ENCODE measurements around the gene C19orf81. TPM values are rescaled to one million over a fixed set of nuclear protein-coding genes. Genes with fewer than 3 reads are reported as not detected.

The C19orf81 gene
- total and polyA plus RNA-seq, 7 experiments from 2014 or later, result 0.98 to 1.0 TPM; not detected in 5

DNA sequence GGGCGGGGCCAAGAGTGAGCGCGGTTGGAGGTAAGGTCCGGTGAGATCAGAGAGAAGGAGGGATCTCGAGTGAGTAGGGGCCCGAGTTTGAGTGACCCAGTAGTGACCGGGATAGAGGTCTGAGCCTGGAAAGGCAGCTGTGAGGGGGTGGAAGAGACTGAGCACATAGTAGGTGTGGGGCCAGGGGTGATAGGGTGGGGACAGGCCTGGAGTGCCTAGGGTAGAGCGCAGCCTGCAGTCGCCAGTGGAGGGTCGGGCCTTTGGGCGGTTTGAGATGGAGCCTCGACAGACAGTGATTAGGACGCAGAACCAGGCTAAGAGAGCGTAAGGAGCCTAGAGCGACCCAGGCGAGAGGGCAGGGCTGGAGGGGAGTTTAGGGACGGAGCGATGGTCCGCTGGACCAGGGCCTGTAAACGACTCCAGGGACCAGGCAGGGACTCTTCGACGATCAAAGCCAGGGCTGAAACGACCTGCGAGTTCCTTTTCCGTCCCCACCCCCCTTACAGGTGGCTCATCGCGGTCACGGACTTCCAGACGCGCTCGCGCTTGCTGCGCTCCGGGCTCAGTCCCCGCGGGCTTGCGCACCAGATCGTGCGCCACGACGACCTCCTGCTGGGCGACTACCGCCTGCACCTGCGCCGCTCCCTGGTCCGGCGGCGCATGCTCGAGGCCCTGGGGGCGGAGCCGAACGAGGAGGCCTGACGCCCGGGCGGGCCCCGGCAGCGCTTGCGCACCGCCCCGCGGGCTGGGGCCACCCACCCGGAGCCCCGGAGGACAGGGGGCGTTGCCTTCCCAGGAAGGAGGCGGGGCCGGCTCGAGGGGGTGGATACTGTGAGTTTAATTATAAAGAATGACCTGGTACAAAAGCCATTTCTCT, 9.4 kb downstream of the C19orf81 start:
- Histone ChIP-seq H3K27me3 (ENCODE audit: control insufficient read depth in 2 of 2, insufficient read depth in 2 of 2, low read length in 2 of 2) (peaks cover 4% of the 10 kb centered on the region in 2 donors), H3K36me3 (ENCODE audit: control insufficient read depth in 2 of 3, insufficient read depth in 3 of 3, low read length in 3 of 3) (no peaks in the 10 kb centered on the region), H3K27ac (ENCODE audit: low read depth, low read length) (no peak overlapping the region), H3K9me3 (ENCODE audit: control insufficient read depth in 2 of 3, low read length in 3 of 3) (peaks cover 0 to 17% (median 0%) of the 10 kb centered on the region in 3 experiments), H3K4me1 (ENCODE audit: control insufficient read depth in 2 of 2, insufficient read depth in 2 of 2, low read length in 2 of 2) (peaks cover 4 to 11% of the 10 kb centered on the region in 2 donors), H3K4me3 (ENCODE audit: low read length) (peak overlapping the region; percentile 8)
- peak in 6 of 9 donors; percentile 24 to 70 (median 37) for DNase-seq
- ATAC-seq, result peak; percentile 22
- Mint-ChIP-seq H3K4me1 (peaks cover 10 to 23% (median 16%) of the 10 kb centered on the region in 7 donors), H3K27me3 (peaks cover 47 to 85% (median 71%) of the 10 kb centered on the region in 5 donors), H3K9me3 (peaks cover 9 to 62% (median 20%) of the 10 kb centered on the region in 11 donors), H3K27ac (peak overlapping the region in 5 of 9 donors; percentile 46 to 93 (median 85)), H3K4me3 (peak overlapping the region; percentile 45 to 89 (median 75)), H3K36me3 (peaks cover 0 to 21% (median 10%) of the 10 kb centered on the region in 5 donors)
- intact Hi-C loops (cut with micrococcal nuclease), result no loop called here
- CTCF ChIA-PET, result no interaction called here
- POLR2A ChIA-PET, result no interaction called here

DNA sequence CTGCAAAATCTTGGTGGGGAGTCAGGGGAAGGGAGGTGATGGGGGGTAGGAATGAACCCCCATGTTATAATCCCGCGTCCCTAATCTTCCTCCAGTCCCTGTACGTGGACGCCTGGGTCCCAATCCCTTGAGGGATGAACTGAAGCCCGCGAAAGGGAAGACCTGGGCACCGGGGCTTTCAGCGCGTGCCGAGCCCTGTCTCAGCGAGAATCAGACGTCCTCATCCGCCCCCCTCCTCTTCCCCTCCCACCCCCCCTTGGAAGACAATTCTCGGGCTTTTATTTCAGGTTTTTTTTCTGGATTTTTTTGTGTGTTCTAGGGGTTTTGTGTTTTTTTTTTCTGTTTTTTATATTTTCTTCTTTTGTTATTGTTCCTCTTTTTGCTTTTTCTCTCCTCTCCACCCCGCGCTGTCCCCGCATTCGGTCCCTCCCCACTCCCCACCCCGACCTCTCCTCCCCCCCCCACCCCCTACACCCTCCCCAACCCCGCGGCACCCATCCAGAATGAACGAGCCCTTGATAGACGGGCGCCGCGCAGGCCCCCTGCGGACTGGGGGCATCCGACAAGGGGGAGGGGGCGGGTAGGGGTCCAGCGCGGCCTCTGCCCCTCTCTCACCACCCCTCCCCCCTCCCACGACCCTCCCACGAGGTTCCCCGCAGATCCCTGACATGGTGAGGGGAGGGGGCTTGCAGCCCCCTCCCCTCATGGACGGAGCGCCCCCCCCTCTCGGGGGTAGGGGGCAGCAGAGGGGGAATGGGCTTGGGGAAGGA, 10.3 kb downstream of the C19orf81 start:
- H3K4me1 Mint-ChIP-seq, result peaks cover 10 to 23% (median 16%) of the 10 kb centered on the region in 7 donors
- no peak for DNase-seq
- Histone ChIP-seq H3K4me1 (ENCODE audit: control insufficient read depth in 2 of 2, insufficient read depth in 2 of 2, low read length in 2 of 2) (peaks cover 4 to 11% of the 10 kb centered on the region in 2 donors), H3K4me3 (ENCODE audit: low read length) (peak overlapping the region; percentile 8), H3K27me3 (ENCODE audit: control insufficient read depth in 2 of 2, insufficient read depth in 2 of 2, low read length in 2 of 2) (peaks cover 4% of the 10 kb centered on the region in 2 donors), H3K9me3 (ENCODE audit: control insufficient read depth in 2 of 3, low read length in 3 of 3) (peaks cover 0 to 17% (median 0%) of the 10 kb centered on the region in 3 experiments), H3K27ac (ENCODE audit: low read depth, low read length) (no peak overlapping the region), H3K36me3 (ENCODE audit: control insufficient read depth in 2 of 3, insufficient read depth in 3 of 3, low read length in 3 of 3) (no peaks in the 10 kb centered on the region)
- H3K36me3 Mint-ChIP-seq, result peaks cover 0 to 21% (median 10%) of the 10 kb centered on the region in 5 donors
- ATAC-seq, result no peak
- no peak overlapping the region for H3K27ac Mint-ChIP-seq
- peaks cover 9 to 57% (median 20%) of the 10 kb centered on the region in 11 donors for H3K9me3 Mint-ChIP-seq
- ChIA-PET CTCF (no interaction called here), POLR2A (no interaction called here)
- peaks cover 53 to 83% (median 71%) of the 10 kb centered on the region in 5 donors for H3K27me3 Mint-ChIP-seq
- intact Hi-C loops (cut with micrococcal nuclease), result no loop called here
- H3K4me3 Mint-ChIP-seq, result peak overlapping the region in 8 of 10 donors; percentile 16 to 84 (median 58)

DNA sequence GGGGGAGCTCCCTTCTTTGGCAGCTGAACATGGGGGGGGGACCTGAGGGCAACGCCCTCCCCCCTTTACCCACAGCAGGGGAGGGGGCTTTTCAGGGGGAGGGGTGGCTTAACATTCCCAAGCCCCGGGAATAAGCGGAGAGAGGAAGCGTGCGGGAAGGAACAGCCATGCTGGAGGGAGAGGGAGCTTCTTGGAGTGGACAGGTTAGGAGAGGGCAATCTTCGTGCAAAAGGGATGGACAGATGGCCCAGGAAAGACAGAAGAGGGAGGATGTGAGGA, 10.8 kb downstream of the C19orf81 start:
- DNase-seq (no peak), ATAC-seq (no peak)
- ChIA-PET POLR2A (no interaction called here), CTCF (no interaction called here)
- Mint-ChIP-seq H3K9me3 (peaks cover 5 to 51% (median 18%) of the 10 kb centered on the region in 11 donors), H3K36me3 (peaks cover 0 to 21% (median 7%) of the 10 kb centered on the region in 5 donors), H3K27ac (peak overlapping the region in 2 of 9 donors; percentile 21 to 54), H3K4me3 (peak overlapping the region in 4 of 10 donors; percentile 25 to 65 (median 38)), H3K4me1 (peaks cover 10 to 23% (median 16%) of the 10 kb centered on the region in 7 donors), H3K27me3 (peaks cover 57 to 81% (median 70%) of the 10 kb centered on the region in 5 donors)
- intact Hi-C loops (cut with micrococcal nuclease), result no loop called here
- H3K4me3 ChIP-seq (ENCODE audit: low read length), result no peak overlapping the region
- peaks cover 4% of the 10 kb centered on the region in 2 donors for H3K27me3 ChIP-seq (ENCODE audit: control insufficient read depth in 2 of 2, insufficient read depth in 2 of 2, low read length in 2 of 2)
- H3K4me1 ChIP-seq (ENCODE audit: control insufficient read depth in 2 of 2, insufficient read depth in 2 of 2, low read length in 2 of 2), result peaks cover 4 to 11% of the 10 kb centered on the region in 2 donors
- no peak overlapping the region for H3K27ac ChIP-seq (ENCODE audit: low read depth, low read length)
- H3K36me3 ChIP-seq (ENCODE audit: control insufficient read depth in 2 of 3, insufficient read depth in 3 of 3, low read length in 3 of 3), result no peaks in the 10 kb centered on the region
- H3K9me3 ChIP-seq (ENCODE audit: control insufficient read depth in 2 of 3, low read length in 3 of 3), result peaks cover 0 to 12% (median 0%) of the 10 kb centered on the region in 3 experiments

DNA sequence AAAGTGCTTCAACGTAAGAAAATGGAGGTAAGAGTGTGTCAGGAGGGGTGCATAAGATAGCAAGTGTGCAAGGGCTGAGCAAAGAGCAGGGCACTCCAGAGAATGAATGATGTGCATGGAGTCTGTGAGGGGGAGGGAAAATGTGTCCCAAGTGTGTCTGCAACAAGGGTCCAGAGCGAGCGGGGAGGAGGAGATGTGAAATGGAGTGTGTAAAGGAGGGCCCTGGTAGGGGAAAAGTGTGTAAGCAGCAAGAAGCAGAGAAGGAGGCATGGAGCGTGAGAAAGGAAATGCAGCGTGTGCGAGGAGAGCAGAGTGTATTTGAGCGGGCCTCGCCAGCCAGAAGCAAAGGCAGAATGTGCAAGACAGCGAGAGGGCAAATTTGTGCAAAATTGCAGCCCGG, 11.8 kb downstream of the C19orf81 start:
- peaks cover 10 to 23% (median 16%) of the 10 kb centered on the region in 7 donors for H3K4me1 Mint-ChIP-seq
- Histone ChIP-seq H3K27me3 (ENCODE audit: control insufficient read depth in 2 of 2, insufficient read depth in 2 of 2, low read length in 2 of 2) (peaks cover 4% of the 10 kb centered on the region in 2 donors), H3K27ac (ENCODE audit: low read depth, low read length) (no peak overlapping the region), H3K36me3 (ENCODE audit: control insufficient read depth in 2 of 3, insufficient read depth in 3 of 3, low read length in 3 of 3) (no peaks in the 10 kb centered on the region), H3K4me1 (ENCODE audit: control insufficient read depth in 2 of 2, insufficient read depth in 2 of 2, low read length in 2 of 2) (peaks cover 4 to 11% of the 10 kb centered on the region in 2 donors), H3K4me3 (ENCODE audit: low read length) (no peak overlapping the region), H3K9me3 (ENCODE audit: control insufficient read depth in 2 of 3, low read length in 3 of 3) (peaks cover 0 to 6% (median 0%) of the 10 kb centered on the region in 3 experiments)
- ChIA-PET CTCF (no interaction called here), POLR2A (no interaction called here)
- peak overlapping the region in 1 of 10 donors; percentile 30 for H3K4me3 Mint-ChIP-seq
- peak overlapping the region in 1 of 9 donors; percentile 28 for H3K27ac Mint-ChIP-seq
- H3K9me3 Mint-ChIP-seq, result peaks cover 4 to 42% (median 13%) of the 10 kb centered on the region in 11 donors
- intact Hi-C loops (cut with micrococcal nuclease), result no loop called here
- ATAC-seq, result no peak
- H3K36me3 Mint-ChIP-seq, result peaks cover 0 to 21% (median 5%) of the 10 kb centered on the region in 5 donors
- DNase-seq, result no peak
- H3K27me3 Mint-ChIP-seq, result peaks cover 62 to 81% (median 66%) of the 10 kb centered on the region in 5 donors

DNA sequence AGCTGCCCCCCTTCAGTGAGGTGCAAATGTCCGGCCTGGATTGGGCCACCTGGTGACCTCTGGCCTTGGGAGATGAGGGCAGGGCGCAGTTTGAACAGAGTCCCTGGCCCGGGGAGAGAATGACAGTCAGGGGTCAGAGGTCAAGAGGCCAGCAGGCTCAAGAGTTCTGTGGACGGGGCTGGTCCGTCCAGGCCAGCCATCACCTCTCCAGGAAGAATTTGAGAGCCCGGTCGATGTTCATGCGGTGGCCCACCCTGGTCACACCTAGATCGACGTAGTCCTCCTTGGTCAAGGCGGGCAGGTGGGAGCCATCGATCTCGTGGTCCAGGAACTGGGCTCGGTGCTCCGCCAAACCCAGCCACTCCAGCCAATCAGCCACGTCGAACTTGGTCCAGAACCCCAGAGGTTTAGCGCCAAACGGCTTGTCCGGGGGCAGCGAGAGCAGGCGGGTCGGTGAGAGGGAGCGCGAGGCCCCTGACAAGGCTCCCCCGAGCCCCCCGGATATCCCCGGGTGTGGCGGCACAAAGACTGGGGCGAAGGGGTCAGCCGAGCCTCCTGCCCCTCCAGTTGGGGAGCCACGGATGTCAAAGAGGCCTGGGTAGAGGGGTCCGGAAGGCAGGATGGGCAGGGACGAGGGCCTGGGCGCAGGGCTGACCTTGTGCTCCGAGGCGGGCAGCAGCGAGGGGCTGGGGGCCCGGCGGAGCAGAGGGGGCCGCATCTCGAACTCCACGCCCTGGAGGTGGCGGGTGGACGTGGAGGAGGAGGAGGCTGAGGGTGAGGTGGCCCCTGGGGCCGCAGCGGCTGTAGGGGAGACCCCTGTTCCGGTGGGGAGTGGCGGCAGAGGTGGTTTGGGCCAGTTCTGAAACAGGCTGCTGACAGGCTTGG, 12.8 kb downstream of the C19orf81 start:
- H3K4me3 Mint-ChIP-seq, result no peak overlapping the region

More for the DNA sequence above, 12.8 kb downstream of the C19orf81 start:
- Histone ChIP-seq H3K27ac (ENCODE audit: low read depth, low read length) (no peak overlapping the region), H3K9me3 (ENCODE audit: control insufficient read depth in 2 of 3, low read length in 3 of 3) (peaks cover 0 to 6% (median 0%) of the 10 kb centered on the region in 3 experiments), H3K4me3 (ENCODE audit: low read length) (no peak overlapping the region), H3K4me1 (ENCODE audit: control insufficient read depth in 2 of 2, insufficient read depth in 2 of 2, low read length in 2 of 2) (peaks cover 4 to 11% of the 10 kb centered on the region in 2 donors), H3K27me3 (ENCODE audit: control insufficient read depth in 2 of 2, insufficient read depth in 2 of 2, low read length in 2 of 2) (peaks cover 4% of the 10 kb centered on the region in 2 donors), H3K36me3 (ENCODE audit: control insufficient read depth in 2 of 3, insufficient read depth in 3 of 3, low read length in 3 of 3) (no peaks in the 10 kb centered on the region)
- peaks cover 4 to 34% (median 12%) of the 10 kb centered on the region in 11 donors for H3K9me3 Mint-ChIP-seq
- DNase-seq (no peak), ATAC-seq (no peak)
- POLR2A ChIA-PET, result no interaction called here
- H3K27me3 Mint-ChIP-seq, result peaks cover 53 to 74% (median 56%) of the 10 kb centered on the region in 5 donors
- CTCF ChIA-PET, result no interaction called here
- peaks cover 10 to 22% (median 16%) of the 10 kb centered on the region in 7 donors for H3K4me1 Mint-ChIP-seq
- H3K27ac Mint-ChIP-seq, result no peak overlapping the region
- H3K36me3 Mint-ChIP-seq, result peaks cover 0 to 21% (median 5%) of the 10 kb centered on the region in 5 donors
- intact Hi-C loops (cut with micrococcal nuclease), result no loop called here

Measured in naive thymus-derived CD4-positive, alpha-beta T cell (primary cell).